T-helper 9 cell (primary cell): Measurements from ENCODE around the gene BAIAP3.

Experiments
- DNase-seq: peaks from one replicate; pipeline ENCODE4 v3.0.0-alpha.2; 2020

Gene BAIAP3

DNA sequence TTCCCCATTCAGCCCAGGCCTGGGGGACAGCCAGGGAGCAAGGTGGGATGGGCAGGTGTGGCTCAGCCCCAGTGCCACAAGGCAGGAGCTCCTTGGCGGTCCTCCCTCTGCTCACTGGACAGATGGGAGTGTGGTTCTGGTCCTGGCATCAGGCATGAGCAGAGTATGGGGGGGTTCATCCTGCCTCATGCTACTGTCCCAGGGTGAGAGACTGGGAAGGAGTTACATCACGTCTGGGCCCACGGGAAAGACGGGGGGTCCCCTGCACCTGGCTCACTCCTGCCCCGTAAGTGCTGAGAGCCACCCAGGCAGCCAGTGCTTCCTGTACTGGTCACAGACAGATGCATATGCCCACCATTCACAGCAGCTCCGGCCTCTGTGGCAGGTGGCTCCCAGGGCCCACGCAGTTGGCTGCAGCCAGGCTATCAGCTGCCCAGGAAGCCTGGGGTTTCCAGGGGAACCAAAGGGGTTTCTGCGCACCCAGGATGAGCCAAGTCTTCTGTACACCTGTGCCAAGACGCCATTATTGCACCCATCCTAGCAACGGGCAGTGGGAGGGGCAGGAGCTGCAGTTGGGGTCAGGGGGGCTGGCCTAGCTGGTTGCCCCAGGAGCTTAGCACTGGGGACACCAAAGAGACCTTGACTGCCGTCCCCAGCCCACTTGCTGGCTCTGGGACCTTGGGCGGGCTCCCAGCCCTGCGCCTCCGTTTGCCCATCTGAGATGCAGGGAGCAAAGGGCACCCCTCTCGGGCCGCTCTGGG is 1.9 kb downstream of the BAIAP3 start:
- no peak for DNase-seq

DNA sequence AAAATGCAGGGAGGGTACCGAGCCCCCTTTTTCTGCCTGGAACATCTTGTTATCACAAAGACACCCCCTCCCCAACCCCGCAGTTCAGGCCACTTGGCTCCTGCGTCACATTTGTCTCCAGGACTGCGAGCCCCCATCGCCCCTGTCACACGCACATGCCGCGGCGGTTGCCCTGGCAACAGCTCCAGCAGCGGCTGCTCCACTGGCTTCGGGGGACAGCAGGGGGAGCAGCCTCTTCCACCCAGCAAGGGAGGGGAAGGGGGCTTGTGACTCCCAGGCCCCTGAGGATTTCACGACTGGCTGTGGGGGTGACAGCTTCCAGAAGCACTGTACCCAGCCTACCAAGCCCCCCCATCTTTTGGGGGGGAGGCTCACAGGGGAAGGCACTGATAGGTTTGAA is 2.6 kb downstream of the BAIAP3 start:
- DNase-seq: no peak

DNA sequence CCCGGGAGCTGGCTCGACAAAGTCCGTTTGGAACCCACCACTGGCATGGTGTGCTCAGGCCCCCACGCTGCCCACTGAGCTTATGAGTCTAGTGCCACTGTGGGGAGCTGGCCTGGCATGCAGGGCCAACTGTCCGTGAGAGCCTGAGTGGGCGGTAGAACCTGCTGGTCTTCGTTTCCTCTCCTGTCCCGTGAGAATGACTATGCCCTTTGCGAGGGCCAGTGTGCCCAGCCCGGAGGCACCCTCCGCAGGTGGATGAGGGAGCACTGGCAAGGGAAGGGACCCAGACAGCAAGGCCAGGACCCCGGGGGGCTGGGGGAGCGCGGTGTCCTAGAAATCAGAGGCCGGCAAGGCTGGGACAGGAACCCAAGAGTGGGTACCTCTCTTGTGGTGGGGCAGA is 3.2 kb downstream of the BAIAP3 start:
- DNase-seq: no peak

DNA sequence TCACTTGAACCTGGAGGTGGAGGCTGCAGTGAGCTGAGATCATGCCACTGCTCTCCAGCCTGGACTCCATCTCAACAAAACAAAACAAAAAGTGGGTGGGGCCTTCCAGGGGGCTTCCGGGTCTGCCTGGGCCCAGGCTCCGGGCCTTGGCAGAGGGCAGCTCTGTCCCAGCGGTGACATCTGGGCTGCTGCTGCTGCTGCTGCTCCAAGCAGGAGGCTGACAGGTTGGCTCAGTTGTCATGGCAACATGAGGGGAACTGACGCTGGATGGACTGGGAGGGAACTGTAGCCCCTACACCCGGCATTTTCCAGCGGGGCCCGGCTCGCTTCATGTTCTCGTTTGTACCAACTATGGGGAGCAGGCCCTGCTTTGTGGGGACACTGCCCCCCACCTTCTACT is 4.0 kb downstream of the BAIAP3 start:
- no peak for DNase-seq

DNA sequence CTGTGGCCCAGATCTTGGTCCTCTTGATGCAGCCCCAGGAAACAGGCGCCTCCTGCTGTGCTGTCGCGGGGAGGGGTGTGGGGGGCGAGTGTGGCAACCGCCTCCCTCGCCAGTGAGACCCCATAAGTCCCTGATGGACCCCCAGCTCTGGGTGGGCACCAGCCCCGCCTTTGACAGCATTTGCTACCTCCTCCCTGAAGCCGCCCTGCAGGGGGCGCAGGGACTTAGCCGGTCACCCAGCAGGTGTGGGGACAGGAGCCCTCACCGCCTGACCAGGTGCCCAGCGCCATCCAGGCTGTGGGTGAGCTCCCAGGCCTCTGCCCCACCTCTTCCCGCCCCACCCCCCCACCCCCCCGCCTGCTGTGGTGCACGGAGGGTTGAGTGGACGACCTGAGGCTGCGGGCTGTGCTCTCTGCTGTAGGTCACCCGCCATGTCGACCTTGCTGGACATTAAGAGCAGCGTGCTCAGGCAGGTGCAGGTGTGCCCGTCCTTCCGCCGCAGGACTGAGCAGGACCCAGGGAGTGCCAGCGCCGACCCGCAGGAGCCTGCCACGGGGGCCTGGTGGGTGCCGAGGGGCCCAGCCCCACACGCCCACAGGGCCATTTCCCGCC is 4.8 kb downstream of the BAIAP3 start:
- no peak for DNase-seq

DNA sequence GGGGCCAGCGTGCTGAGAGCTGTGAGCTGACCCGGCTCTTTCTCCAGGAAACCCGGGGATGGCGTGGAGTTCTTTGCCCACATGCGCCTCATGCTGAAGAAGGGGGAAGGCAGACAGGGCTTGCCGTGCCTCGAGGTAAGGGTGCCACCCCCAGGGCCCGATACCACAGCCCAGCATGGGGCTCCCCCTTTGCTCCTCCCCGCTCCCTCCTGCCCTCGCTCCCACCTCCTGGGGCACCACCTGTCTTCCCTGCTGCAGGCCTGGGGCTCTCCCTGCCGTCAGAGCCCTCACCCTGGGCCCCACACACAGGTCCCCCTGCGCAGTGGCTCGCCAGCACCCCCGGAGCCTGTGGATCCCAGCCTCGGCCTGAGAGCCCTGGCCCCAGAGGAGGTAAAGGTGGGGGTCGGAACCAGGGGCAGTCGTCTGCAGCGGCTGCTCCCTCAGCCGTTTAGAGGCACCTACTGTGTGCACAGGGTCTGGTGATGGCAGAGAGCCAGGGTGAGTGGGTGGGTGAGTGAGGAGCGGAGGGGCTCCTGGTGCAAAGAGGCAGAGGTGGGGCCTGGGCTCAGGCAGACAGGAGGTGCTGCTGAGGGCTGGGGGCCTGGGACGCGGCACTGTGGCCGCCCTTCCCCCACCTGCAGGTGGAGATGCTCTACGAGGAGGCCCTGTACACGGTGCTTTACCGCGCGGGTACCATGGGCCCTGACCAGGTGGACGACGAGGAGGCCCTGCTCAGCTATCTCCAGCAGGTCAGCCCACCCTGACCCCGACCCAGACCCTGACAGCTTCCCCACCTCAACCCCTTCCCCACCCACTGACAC is 5.6 kb downstream of the BAIAP3 start:
- no peak for DNase-seq

DNA sequence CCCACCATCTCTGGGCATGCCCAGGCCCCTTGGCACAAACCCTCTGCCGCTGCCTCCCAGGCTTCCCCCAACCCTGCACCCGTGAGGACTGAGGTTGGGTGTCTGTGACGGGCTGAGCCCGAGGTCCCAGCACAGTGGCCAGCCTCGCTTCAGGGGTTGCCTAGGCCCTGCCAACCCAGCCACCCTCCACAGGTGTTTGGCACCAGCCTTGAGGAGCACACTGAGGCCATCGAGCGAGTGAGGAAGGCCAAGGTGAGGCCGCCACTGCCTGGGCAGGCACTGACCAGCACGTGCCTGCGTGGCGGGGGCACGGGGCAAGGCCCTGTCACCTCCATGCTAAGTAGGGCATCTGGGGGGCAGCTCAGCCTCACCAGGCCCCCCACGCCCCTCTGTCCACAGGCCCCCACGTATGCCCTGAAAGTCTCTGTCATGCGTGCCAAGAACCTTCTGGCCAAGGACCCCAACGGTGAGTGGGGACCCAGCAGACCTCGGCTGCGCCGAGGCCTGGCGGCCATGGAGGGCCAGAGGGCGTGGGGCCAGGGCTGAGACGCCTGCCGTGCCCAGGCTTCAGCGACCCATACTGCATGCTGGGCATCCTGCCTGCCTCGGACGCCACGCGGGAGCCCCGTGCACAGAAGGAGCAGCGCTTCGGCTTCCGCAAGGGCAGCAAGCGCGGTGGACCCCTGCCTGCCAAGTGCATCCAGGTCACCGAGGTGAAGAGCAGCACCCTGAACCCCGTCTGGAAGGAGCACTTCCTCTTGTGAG is 7.5 kb downstream of the BAIAP3 start:
- DNase-seq: no peak

DNA sequence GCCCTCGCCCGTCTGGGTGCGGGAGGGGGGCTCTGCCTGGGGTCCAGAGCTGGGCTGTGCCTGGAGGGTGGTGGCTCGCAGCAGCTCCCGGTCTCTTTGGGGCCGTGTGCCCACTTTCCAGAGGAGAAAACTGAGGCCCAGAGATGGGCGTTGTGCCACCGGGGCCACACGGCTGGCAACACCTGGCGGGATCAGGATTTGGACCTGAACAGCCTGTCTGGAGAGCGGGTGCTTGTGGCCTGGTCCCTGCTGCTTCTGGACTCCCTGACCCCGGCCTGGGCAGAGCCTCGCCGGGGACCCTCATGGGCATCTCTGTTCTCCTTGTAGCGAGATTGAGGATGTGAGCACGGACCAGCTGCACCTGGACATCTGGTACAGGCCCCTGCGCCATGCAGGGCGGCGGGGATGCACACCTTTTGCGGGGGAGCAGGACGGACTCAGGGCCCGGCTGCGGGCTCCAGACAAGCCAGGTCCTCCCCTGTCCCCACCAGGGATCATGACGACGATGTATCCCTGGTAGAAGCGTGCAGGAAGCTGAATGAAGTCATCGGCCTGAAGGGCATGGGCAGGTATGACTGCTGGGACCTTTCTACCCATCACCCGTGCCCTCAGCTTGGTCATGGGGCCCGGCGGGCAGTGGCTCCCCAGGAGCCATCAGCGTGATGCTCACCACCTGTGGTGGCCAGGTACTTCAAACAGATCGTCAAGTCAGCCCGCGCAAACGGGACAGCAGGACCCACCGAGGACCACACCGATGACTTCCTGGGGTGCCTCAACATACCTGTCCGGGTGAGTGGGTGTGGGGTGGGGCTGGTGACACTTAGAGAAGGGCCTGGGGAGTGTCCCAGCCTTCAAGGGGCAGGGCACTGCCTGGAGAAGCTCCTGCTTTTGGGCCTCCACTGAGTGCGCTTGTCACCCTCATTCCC is 8.3 kb downstream of the BAIAP3 start:
- DNase-seq: no peak

DNA sequence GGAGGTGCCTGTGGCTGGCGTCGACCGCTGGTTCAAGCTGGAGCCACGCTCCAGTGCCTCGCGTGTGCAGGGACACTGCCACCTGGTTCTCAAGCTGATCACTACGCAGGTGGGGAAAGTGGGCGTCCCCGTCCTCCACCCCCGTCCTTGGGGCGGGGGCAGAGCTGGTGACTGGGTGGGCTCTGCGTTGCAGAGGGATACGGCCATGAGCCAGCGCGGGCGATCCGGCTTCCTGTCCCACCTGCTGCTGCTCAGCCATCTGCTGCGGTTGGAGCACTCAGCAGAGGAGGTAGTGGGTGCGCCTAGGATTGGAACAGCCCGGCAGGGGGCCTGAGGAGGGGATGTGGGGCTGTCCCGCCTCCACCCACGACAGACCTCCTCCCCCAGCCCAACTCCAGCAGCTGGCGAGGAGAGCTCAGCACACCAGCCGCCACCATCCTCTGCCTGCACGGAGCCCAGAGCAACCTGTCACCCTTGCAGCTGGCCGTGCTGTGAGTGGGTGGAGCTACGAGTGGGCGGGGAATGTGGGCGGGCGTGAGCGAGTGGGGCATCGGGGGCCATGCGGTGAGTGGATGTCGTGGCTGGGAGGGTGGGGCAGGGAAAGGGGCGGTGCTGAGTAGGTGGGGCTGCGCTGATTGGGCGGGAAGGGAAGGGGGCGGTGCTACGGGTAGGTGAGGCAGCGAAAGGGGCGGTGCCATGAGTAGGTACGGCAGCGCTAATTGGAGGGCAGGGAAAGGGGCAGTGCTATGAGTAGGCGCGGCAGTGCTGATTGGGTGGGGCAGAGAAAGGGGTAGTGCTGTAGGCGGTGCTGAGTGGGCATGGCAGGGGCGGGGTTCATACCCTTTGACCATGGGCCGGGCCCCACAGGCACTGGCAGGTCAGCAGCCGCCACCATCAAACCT is 9.3 kb downstream of the BAIAP3 start:
- DNase-seq: peak; percentile 99

DNA sequence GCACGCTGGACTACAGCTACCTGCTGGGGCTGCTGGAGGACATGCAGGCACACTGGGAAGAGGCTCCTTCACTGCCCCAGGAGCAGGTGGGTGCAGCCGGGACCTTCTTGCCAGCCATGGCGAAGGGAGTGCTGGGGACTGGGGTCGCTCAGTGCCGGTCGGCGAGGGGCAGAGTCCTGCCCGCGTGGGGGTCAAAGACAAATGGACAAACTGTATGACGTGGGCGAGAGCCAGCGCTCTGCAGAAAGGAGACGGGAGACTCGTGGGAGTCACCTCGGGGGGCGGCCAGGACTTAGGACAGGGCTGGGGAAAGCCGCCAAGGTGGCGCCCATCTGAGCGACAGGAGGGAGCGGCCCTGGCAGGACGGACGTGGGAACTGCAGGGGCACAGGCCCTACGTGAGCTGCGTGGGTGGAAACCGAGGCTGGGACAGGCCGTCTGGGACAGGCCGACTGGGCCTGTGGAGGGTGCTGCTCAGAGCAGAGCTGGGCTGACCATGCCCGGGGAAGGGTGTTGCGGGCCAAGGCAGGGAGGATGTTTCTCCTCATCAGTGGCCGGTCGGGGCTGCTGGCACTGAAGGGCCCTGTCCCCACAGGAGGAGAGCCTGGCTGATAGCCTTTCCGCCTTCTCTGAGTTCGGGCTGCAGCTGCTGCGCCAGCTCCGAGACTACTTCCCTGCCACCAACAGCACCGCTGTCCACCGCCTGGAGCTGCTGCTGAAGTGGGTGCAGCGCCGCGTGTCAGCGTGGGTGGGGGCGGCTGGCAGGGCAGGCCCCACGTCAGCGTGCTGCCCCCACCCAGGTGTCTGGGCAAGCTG is 10.2 kb downstream of the BAIAP3 start:
- no peak for DNase-seq

DNA sequence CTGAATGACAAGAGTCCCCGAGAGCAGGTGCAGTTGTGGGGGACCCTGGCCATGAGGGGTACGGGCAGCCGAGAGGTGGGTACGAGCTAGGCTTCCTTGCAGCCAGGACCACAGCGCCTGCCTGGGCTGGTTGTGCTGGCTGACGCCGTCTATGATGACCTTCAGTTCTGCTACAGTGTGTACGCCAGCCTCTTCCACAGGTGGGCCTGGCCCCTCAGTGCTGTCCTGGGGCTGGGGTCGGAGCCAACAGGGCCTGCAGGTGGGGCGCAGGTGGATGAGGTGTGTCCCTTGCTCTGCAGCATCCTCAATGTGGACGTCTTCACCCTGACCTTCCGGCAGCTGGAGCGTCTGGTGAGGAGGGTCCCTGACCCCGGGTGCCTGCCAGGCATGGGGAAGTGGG is 11.1 kb downstream of the BAIAP3 start:
- DNase-seq: no peak

DNA sequence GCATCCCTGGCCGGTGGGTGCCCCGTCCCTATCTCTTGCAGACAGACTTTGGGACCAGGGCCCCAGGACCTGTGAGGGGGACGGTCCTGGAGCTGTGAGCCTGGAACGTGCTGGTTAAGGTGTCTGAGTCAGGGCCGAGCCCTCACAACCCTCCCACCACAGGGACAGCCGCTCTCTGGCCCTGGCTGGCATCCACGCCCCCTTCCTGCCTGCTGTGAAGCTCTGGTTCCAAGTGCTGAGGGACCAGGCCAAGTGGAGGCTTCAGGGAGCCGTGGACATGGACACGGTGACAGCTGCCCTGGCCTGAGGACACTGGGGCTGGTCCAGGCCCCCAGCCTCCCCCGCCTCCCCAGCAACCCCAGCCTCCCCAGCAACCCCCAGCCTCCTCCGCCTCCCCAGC is 11.6 kb downstream of the BAIAP3 start:
- DNase-seq: no peak

DNA sequence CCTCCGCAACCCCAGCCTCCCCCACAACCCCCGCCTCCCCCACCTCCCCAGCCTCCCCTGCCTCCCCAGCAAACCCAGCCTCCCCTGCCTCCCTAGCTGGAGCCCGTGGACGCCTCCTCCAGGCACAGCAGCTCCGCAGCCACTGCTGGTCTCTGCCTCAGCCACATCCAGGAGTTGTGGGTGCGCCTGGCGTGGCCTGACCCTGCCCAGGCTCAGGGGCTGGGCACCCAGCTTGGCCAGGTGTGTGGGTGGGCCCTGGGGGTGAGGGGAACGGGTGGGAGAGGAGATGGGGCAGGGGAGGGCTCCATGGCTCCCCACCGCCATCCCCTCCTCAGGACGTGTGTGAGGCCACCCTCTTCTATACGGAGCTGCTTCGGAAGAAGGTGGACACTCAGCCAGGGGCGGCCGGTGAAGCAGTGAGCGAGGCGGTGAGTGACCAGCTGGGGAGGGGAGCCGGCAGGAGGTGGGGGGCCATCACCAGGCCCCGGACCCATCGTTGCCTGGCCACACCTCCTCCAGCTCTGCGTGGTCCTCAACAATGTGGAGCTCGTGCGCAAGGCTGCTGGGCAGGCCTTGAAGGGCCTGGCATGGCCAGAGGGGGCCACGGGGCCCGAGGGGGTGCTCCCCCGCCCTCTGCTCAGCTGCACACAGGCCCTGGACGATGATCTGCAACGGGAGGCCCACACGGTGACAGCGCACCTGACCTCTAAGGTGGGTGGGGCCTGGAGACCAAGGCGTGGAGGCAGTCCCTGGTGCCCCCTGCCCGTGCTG is 12.4 kb downstream of the BAIAP3 start:
- DNase-seq: no peak

DNA sequence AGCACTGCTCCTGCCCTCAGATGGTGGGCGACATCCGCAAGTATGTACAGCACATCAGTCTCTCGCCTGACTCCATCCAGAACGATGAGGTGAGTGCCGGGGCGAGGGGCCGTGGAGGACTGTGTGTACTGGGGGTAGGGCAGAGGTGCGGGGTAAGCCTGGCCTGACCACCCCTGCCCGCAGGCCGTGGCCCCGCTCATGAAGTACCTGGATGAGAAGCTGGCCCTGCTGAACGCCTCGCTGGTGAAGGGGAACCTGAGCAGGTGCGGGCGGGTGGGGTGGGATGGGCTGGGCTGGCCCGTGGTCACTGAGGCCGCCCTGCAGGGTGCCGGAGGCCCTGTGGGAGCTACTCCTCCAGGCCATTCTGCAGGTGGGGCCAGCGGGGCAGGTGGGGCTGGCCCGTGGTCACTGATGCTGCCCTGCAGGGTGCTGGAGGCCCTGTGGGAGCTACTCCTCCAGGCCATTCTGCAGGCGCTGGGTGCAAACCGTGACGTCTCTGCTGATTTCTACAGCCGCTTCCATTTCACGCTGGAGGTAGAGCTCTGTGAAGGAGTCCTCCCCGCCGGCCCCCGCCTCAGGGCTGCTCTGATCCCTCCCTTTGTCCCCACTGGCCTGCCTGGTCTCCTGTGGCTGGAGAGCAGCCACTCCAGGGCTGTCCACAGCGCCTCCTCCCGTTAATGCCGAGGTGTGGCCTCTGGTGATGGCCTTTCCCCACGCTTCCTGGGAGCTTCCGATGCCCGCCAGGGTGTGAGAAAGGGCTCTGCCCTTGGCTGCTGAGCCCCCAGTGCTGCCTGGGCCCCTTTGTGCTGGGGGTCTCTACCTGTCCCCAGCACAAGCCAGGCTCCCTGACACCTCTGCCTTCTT is 13.2 kb downstream of the BAIAP3 start:
- DNase-seq: no peak

DNA sequence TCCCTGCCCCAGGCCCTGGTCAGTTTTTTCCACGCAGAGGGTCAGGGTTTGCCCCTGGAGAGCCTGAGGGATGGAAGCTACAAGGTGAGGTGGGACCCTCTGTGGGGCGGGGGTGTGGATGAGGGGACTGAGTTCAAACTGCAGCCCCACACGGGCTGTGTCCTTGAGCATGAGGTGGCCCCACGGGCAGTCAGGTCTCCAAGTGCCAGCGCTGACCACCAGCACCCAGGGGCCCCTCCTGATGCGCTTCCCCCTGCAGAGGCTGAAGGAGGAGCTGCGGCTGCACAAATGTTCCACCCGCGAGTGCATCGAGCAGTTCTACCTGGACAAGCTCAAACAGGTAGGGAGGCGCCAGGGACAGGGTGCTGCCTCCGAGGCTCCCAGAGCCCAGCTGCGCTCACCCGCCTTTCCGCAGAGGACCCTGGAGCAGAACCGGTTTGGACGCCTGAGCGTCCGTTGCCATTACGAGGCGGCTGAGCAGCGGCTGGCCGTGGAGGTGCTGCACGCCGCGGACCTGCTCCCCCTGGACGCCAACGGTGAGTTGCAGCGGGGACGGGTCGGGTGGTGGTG is 13.9 kb downstream of the BAIAP3 start:
- no peak for DNase-seq

DNA sequence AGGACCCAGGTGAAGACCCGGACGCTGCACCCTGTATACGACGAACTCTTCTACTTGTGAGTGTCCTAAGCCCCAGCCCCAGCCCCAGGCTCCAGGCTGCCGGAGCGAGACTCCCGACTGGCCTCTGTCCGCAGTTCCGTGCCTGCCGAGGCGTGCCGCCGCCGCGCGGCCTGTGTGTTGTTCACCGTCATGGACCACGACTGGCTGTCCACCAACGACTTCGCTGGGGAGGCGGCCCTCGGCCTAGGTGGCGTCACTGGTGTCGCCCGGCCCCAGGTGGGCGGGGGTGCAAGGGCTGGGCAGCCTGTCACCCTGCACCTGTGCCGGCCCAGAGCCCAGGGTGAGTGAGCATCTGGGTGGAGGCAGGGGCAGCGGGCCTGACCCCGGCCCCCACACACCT is 14.5 kb downstream of the BAIAP3 start:
- no peak for DNase-seq

DNA sequence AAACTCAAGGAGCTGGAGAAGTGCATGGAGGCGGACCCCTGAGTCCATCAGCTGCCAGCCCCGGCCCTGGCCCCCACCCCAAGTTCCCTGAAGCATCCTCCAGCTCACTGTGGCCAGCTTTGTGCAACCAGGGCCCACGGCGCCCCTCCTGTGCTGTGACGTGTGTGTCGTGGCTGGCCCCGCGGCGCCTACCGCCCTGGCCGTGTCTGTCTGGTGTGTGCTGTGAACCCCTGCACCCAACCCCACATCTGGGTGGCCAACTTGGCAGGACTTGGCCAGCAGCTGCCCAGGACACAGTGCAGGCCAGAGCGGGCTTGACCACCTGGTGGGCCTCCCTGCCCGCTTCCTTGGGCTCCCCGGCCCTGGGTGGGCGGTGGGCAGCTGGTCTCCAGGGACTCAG is 15.0 kb downstream of the BAIAP3 start:
- DNase-seq: no peak

DNA sequence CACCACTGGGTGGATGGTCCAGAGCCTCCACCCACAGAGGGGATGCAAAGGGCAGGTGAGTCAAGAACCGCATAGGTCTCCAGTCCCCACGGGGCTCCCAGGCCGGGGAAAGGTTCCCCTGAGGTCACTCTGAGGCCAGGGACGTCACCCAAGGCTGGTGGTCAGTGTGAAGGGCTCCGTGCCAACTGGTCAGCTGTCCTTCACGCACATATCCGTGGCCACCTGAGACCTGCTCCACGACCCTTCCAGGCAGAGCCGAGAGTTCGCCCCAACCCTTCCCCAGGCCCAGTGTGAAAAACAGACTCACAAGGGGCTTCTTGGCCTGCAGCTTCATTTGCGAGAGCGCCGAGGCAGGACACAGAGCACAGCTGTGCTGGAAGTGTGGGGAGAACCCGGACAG is 15.5 kb downstream of the BAIAP3 start:
- no peak for DNase-seq
